DOHH2 (cell line): ENCODE measurements around the gene EN2.
A peak's percentile ranks its signal among the peaks of the same experiment; 100 is the strongest.

Experiments used
- H3F3A ChIP-seq: fragments of 200-600 bp; sonication (generic), shearing (Covaris generic); 2 replicates; pipeline ENCODE4 v1.6.0; 2016; ENCODE audit warnings: antibody characterized with exemption, mild to moderate bottlenecking; ENCODE audit not compliant: control insufficient read depth, insufficient read depth
- H3K27ac ChIP-seq: fragments of 200-600 bp; sonication (generic); 2 replicates; pipeline ENCODE4 v1.5.1; 2014; ENCODE audit warnings: low read depth, mild to moderate bottlenecking, low read length, moderate library complexity
- H3K27me3 ChIP-seq: fragments of 200-600 bp; sonication (generic); 2 replicates; pipeline ENCODE4 v1.6.1; 2014; ENCODE audit warnings: mild to moderate bottlenecking, low read length, mixed read lengths; ENCODE audit not compliant: control insufficient read depth
- H3K36me3 ChIP-seq: fragments of 200-600 bp; sonication (generic); 2 replicates; pipeline ENCODE4 v1.6.1; 2014; ENCODE audit warnings: mild to moderate bottlenecking, low read length, moderate library complexity, mixed read lengths; ENCODE audit not compliant: control insufficient read depth
- H3K4me1 ChIP-seq: fragments of 200-600 bp; sonication (generic); 2 replicates; pipeline ENCODE4 v1.6.1; 2014; ENCODE audit warnings: mild to moderate bottlenecking, low read length, mixed read lengths; ENCODE audit not compliant: control insufficient read depth
- H3K4me2 ChIP-seq: fragments of 200-600 bp; sonication (generic); 2 replicates; pipeline ENCODE4 v1.6.0; 2014; ENCODE audit warnings: mild to moderate bottlenecking, low read length, moderate library complexity
- H3K4me3 ChIP-seq: fragments of 200-600 bp; sonication (generic); 2 replicates; pipeline ENCODE4 v1.5.1; 2014; ENCODE audit warnings: mild to moderate bottlenecking, low read length, mixed read lengths
- H3K79me2 ChIP-seq: fragments of 200-600 bp; sonication (generic); 2 replicates; pipeline ENCODE4 v1.6.1; 2014; ENCODE audit warnings: mild to moderate bottlenecking, low read length, mixed read lengths; ENCODE audit not compliant: control insufficient read depth
- H3K9me2 ChIP-seq: fragments of 200-600 bp; sonication (generic); replicated peaks from 2 replicates; pipeline ENCODE4 v1.6.1; 2014; ENCODE audit warnings: mild to moderate bottlenecking, low read length, mixed read lengths; ENCODE audit not compliant: control insufficient read depth
- H3K9me3 ChIP-seq: fragments of 200-600 bp; sonication (generic); 2 replicates; pipeline ENCODE4 v1.6.1; 2014; ENCODE audit warnings: antibody characterized with exemption, low read length, mixed read lengths; ENCODE audit not compliant: control insufficient read depth, insufficient read depth
- H4K20me1 ChIP-seq: fragments of 200-600 bp; sonication (generic); 2 replicates; pipeline ENCODE4 v1.6.0; 2014; ENCODE audit warnings: low read depth, mild to moderate bottlenecking, antibody characterized with exemption, low read length, moderate library complexity; ENCODE audit not compliant: control insufficient read depth, insufficient read depth
- CTCF ChIP-seq: fragments of 200-600 bp; sonication (generic); IDR thresholded peaks from one replicate; pipeline ENCODE4 v1.5.1; 2014; ENCODE audit warnings: antibody characterized with exemption, mild to moderate bottlenecking, low read depth, low read length; ENCODE audit not compliant: poor library complexity, severe bottlenecking
- EZH2phosphoT487 ChIP-seq: fragments of 200-600 bp; sonication (generic); IDR thresholded peaks from 2 replicates; pipeline ENCODE4 v1.6.1; 2017; ENCODE audit warnings: borderline replicate concordance, mild to moderate bottlenecking, antibody characterized with exemption, low read length, moderate library complexity, mixed read lengths

The EN2 gene

GRCh38 chr7:155488483-155489127, 30.7 kb downstream of the EN2 start:
- Histone ChIP-seq H3F3A (no peaks in the 10 kb centered on the region), H3K4me1 (peaks cover 32% of the 10 kb centered on the region), H3K27me3 (no peaks in the 10 kb centered on the region), H3K9me2 (no peaks in the 10 kb centered on the region), H4K20me1 (no peaks in the 10 kb centered on the region), H3K27ac (peak overlapping the region; percentile 26; the same call in 1 of the 2 replicates), H3K36me3 (no peaks in the 10 kb centered on the region), H3K4me3 (peak overlapping the region; percentile 27; the same call in 1 of the 2 replicates), H3K79me2 (no peaks in the 10 kb centered on the region), H3K4me2 (peak overlapping the region; percentile 88), H3K9me3 (no peaks in the 10 kb centered on the region)
- TF ChIP-seq EZH2phosphoT487 = no peak
- TF ChIP-seq CTCF = no peak

DNA sequence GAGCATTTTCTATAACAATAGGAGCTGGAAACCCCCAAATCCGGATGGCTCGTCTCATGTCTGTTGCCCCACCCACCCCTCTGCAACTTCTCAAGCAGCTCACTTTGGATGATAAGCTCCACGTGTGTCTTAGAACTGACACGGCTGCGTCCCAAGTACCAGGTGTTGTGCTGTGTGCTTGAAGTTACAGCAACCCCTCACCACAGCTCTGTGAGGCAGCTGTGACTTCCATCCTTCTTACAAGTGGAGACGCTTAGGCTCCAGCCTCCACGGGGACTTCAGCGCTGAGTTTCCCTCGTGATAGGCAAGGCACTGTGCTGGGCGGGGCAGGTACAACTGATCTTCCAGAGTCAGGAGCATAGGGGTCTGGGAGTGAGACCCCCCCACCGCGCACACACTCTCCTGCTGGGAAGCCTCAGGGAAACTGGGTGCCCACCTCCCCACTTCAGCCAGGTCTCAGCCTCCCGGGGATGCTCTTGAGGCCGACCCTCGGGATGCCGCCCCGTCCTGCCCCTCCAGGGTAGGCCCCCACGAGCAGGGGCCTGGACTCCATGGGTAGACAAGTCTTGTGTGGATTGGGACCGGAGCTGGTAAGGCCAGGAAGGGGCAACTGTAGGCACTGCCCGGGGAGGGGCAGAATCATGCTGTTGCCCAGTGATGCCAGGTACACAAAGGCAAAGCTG, 31.4 kb downstream of the EN2 start:
- H3K9me2 ChIP-seq = no peaks in the 10 kb centered on the region
- peak overlapping the region; percentile 88 for H3K4me2 ChIP-seq
- H3K9me3 ChIP-seq = no peaks in the 10 kb centered on the region
- H3K27ac ChIP-seq = peak overlapping the region; percentile 14
- no peaks in the 10 kb centered on the region for H3K27me3 ChIP-seq
- no peaks in the 10 kb centered on the region for H3K79me2 ChIP-seq
- no peaks in the 10 kb centered on the region for H4K20me1 ChIP-seq
- H3K36me3 ChIP-seq = no peaks in the 10 kb centered on the region
- peaks cover 32% of the 10 kb centered on the region for H3K4me1 ChIP-seq
- peak overlapping the region; percentile 27 for H3K4me3 ChIP-seq
- no peak for TF ChIP-seq CTCF
- no peak for TF ChIP-seq EZH2phosphoT487
- H3F3A ChIP-seq = no peaks in the 10 kb centered on the region

GRCh38 chr7:155489862-155490696, 32.1 kb downstream of the EN2 start:
- TF ChIP-seq EZH2phosphoT487 (no peak), CTCF (no peak)
- Histone ChIP-seq H3K27ac (peak overlapping the region; percentile 33), H3K4me1 (peaks cover 32% of the 10 kb centered on the region), H3K4me3 (peak overlapping the region; percentile 72), H3K36me3 (no peaks in the 10 kb centered on the region), H3K4me2 (peak overlapping the region; percentile 88), H3K79me2 (no peaks in the 10 kb centered on the region), H4K20me1 (no peaks in the 10 kb centered on the region), H3F3A (no peaks in the 10 kb centered on the region), H3K27me3 (no peaks in the 10 kb centered on the region), H3K9me3 (no peaks in the 10 kb centered on the region), H3K9me2 (no peaks in the 10 kb centered on the region)
